Astrocyte (in vitro differentiated cells and primary cell): ENCODE data around the gene DOLPP1. TPM values are rescaled to one million over a fixed set of nuclear protein-coding genes. Genes with fewer than 3 reads are reported as not detected.

Source experiments
- DNase-seq: peaks from one replicate; pipeline ENCODE4 v3.0.0-alpha.2; 2010; ENCODE audit warnings: low read depth
- FAIRE-seq: peaks from 2 replicates; lab custom pipeline; 2011; peaks lifted over from hg19 to GRCh38; lab: Jason Lieb, UNC
- H2AFZ ChIP-seq: 2 replicates; pipeline ENCODE4 v1.6.0; 2012; ENCODE audit warnings: low read depth, low read length, inconsistent platforms
- H3K27ac ChIP-seq: 2 replicates; pipeline ENCODE4 v1.5.1; 2011; ENCODE audit warnings: low read depth, low read length, inconsistent platforms
- H3K27me3 ChIP-seq: 2 replicates; pipeline ENCODE4 v1.6.0; 2011; ENCODE audit warnings: low read length, inconsistent platforms; ENCODE audit not compliant: insufficient read depth
- H3K36me3 ChIP-seq: 2 replicates; pipeline ENCODE4 v1.5.1; 2011; ENCODE audit warnings: low read length, inconsistent platforms; ENCODE audit not compliant: insufficient read depth
- H3K4me1 ChIP-seq: 2 replicates; pipeline ENCODE4 v1.5.1; 2011; ENCODE audit warnings: low read length, inconsistent platforms; ENCODE audit not compliant: insufficient read depth
- H3K4me2 ChIP-seq: 2 replicates; pipeline ENCODE4 v1.6.0; 2012; ENCODE audit warnings: low read length, inconsistent platforms
- H3K4me3 ChIP-seq: 2 replicates; pipeline ENCODE4 v1.5.1; 2011; ENCODE audit warnings: low read depth, mild to moderate bottlenecking, low read length, inconsistent platforms; ENCODE audit not compliant: insufficient read depth
- H3K79me2 ChIP-seq: 2 replicates; pipeline ENCODE4 v1.6.0; 2012; ENCODE audit warnings: mild to moderate bottlenecking, low read length, inconsistent platforms; ENCODE audit not compliant: insufficient read depth
- H3K9ac ChIP-seq: 2 replicates; pipeline ENCODE4 v1.6.0; 2012; ENCODE audit warnings: mild to moderate bottlenecking, low read length, inconsistent platforms
- H3K9me3 ChIP-seq: 2 replicates; pipeline ENCODE4 v1.5.1; 2012; ENCODE audit warnings: low read depth, mild to moderate bottlenecking, low read length, inconsistent platforms; ENCODE audit not compliant: insufficient read depth
- H4K20me1 ChIP-seq: 2 replicates; pipeline ENCODE4 v1.6.0; 2012; ENCODE audit warnings: low read length, inconsistent platforms; ENCODE audit not compliant: insufficient read depth
- H3K27ac Mint-ChIP-seq: one replicate; pipeline ENCODE4 v1.8.0; 2021; ENCODE audit warnings: mild to moderate bottlenecking, mixed read lengths; ENCODE audit not compliant: unreplicated experiment
- H3K27me3 Mint-ChIP-seq: one replicate; pipeline ENCODE4 v1.8.0; 2021; ENCODE audit warnings: low read depth, mixed read lengths; ENCODE audit not compliant: unreplicated experiment
- H3K36me3 Mint-ChIP-seq: one replicate; pipeline ENCODE4 v1.8.0; 2021; ENCODE audit warnings: low read depth, mixed read lengths; ENCODE audit not compliant: unreplicated experiment
- H3K4me1 Mint-ChIP-seq: one replicate; pipeline ENCODE4 v1.8.0; 2021; ENCODE audit warnings: low read depth, mixed read lengths; ENCODE audit not compliant: unreplicated experiment
- H3K4me3 Mint-ChIP-seq: one replicate; pipeline ENCODE4 v1.8.0; 2021; ENCODE audit warnings: mild to moderate bottlenecking, moderate library complexity, mixed read lengths; ENCODE audit not compliant: unreplicated experiment
- H3K9me3 Mint-ChIP-seq: one replicate; pipeline ENCODE4 v1.8.0; 2021; ENCODE audit warnings: mild to moderate bottlenecking, mixed read lengths; ENCODE audit not compliant: unreplicated experiment
- CTCF ChIP-seq: IDR thresholded peaks from 2 replicates; pipeline ENCODE4 v1.5.1; 2011; ENCODE audit warnings: low read depth, mild to moderate bottlenecking, inconsistent platforms, low read length, moderate library complexity; ENCODE audit not compliant: insufficient read depth
- EZH2 ChIP-seq: IDR thresholded peaks from 2 replicates; pipeline ENCODE4 v1.6.1; 2012; ENCODE audit warnings: mild to moderate bottlenecking, low read length, inconsistent platforms; ENCODE audit not compliant: insufficient read depth
- total RNA-seq: library from RNA; stranded (reverse); gene quantifications from 2 replicates; pipeline ENCODE4 v1.2.1, GENCODE V29; 2021

DOLPP1 gene
- total RNA-seq, 1 donor from 2014 or later = 17.9 TPM

GRCh38 chr9:129124506-129125069, 43.7 kb downstream of the DOLPP1 start:
- no peak overlapping the region for H3K9ac ChIP-seq
- peaks cover 9% of the 10 kb centered on the region for H3K79me2 ChIP-seq
- H3K36me3 ChIP-seq = peaks cover 2% of the 10 kb centered on the region
- H3K4me3 Mint-ChIP-seq = no peak overlapping the region
- H3K36me3 Mint-ChIP-seq = peaks cover 24% of the 10 kb centered on the region
- H3K9me3 Mint-ChIP-seq = no peaks in the 10 kb centered on the region
- DNase-seq (no peak), FAIRE-seq (no peak)
- H4K20me1 ChIP-seq = peaks cover 49% of the 10 kb centered on the region
- TF ChIP-seq CTCF = no peak
- TF ChIP-seq EZH2 = no peak
- H3K4me2 ChIP-seq = no peak overlapping the region
- H3K27ac ChIP-seq = no peak overlapping the region
- no peaks in the 10 kb centered on the region for H3K4me1 Mint-ChIP-seq
- no peak overlapping the region for H2AFZ ChIP-seq
- no peak overlapping the region for H3K4me3 ChIP-seq
- H3K27me3 Mint-ChIP-seq = no peaks in the 10 kb centered on the region
- H3K9me3 ChIP-seq = no peaks in the 10 kb centered on the region
- no peaks in the 10 kb centered on the region for H3K27me3 ChIP-seq
- peaks cover 15% of the 10 kb centered on the region for H3K4me1 ChIP-seq
- no peak overlapping the region for H3K27ac Mint-ChIP-seq

GRCh38 chr9:129125478-129125877, 44.6 kb downstream of the DOLPP1 start:
- Mint-ChIP-seq H3K9me3 (no peaks in the 10 kb centered on the region), H3K27ac (no peak overlapping the region), H3K36me3 (peaks cover 25% of the 10 kb centered on the region), H3K27me3 (no peaks in the 10 kb centered on the region), H3K4me3 (no peak overlapping the region), H3K4me1 (no peaks in the 10 kb centered on the region)
- peaks cover 7% of the 10 kb centered on the region for H3K79me2 ChIP-seq
- TF ChIP-seq CTCF (no peak), EZH2 (no peak)
- peak; percentile 56 for FAIRE-seq
- peaks cover 15% of the 10 kb centered on the region for H3K4me1 ChIP-seq
- DNase-seq = peak; percentile 87
- no peaks in the 10 kb centered on the region for H3K9me3 ChIP-seq
- H4K20me1 ChIP-seq = peaks cover 47% of the 10 kb centered on the region
- H3K9ac ChIP-seq = no peak overlapping the region
- peak overlapping the region; percentile 59 for H3K27ac ChIP-seq
- H2AFZ ChIP-seq = no peak overlapping the region
- H3K4me3 ChIP-seq = no peak overlapping the region
- no peaks in the 10 kb centered on the region for H3K27me3 ChIP-seq
- peaks cover 2% of the 10 kb centered on the region for H3K36me3 ChIP-seq
- peak overlapping the region; percentile 0 for H3K4me2 ChIP-seq
